ENCODE results near the gene ZBTB37. TPM values are rescaled to one million over a fixed set of nuclear protein-coding genes. Genes with fewer than 3 reads are reported as not detected.
"Not testable (repeated sequence)": the region's sequence is repeated elsewhere in the genome, so short reads cannot be mapped to it uniquely, and the experiment has no call there.

The ZBTB37 gene
- total and polyA plus RNA-seq, 5 experiments from 2014 or later, result 1.9 to 28.8 (median 2.1) TPM

GRCh38 chr1:173867141-173867752 lies 933 bp upstream of the ZBTB37 start:
- Mint-ChIP-seq H3K27ac (peak overlapping the region; percentile 95 to 99 (median 98)), H3K27me3 (no peaks in the 10 kb centered on the region), H3K36me3 (peaks cover 7 to 53% (median 33%) of the 10 kb centered on the region in 3 donors), H3K4me1 (peaks cover 27 to 79% (median 71%) of the 10 kb centered on the region in 4 donors), H3K4me3 (peak overlapping the region; percentile 87 to 99 (median 97)), H3K9me3 (no peaks in the 10 kb centered on the region)
- POLR2A ChIA-PET, result interaction anchor here (0.6 to 3.2 kb wide), 14 partner anchors 10 to 1335 kb away, joined by 3 to 47 read pairs (median 4); partner anchors contain the start of genes CACYBP, CENPL, DARS2 and KLHL20
- ATAC-seq (no peak), DNase-seq (peak in 2 of 10 donors; percentile 5 to 6)

- Mint-ChIP-seq H3K27ac (peak within 1 kb of the TSS; percentile 95 to 99 (median 98)), H3K9me3 (no peaks in the 10 kb centered on the region), H3K4me3 (peak within 1 kb of the TSS; percentile 87 to 99 (median 97)), H3K27me3 (no peaks in the 10 kb centered on the region), H3K4me1 (peaks cover 29 to 82% (median 74%) of the 10 kb centered on the region in 4 donors), H3K36me3 (peaks cover 7 to 50% (median 32%) of the 10 kb centered on the region in 3 donors)
- ATAC-seq (peak; percentile 75 to 79), DNase-seq (peak; percentile 90 to 100 (median 99))
- POLR2A ChIA-PET, result interaction anchor here (0.6 to 3.2 kb wide), 23 partner anchors 8 to 1451 kb away, joined by 3 to 47 read pairs (median 4); partner anchors contain the start of genes CACYBP, CENPL, DARS2 and KLHL20
These were observed 371 bp upstream of the ZBTB37 start, which contains the start of gene GAS5 for GRCh38 chr1:173867753-173868265. Gene GAS5 (minus strand): TSS chr1:173867989.

- Mint-ChIP-seq H3K27me3 (no peaks in the 10 kb centered on the region), H3K36me3 (peaks cover 11 to 49% (median 33%) of the 10 kb centered on the region in 3 donors), H3K4me1 (peaks cover 32 to 83% (median 75%) of the 10 kb centered on the region in 4 donors), H3K27ac (peak overlapping the region; percentile 91 to 99 (median 98)), H3K9me3 (no peaks in the 10 kb centered on the region), H3K4me3 (peak overlapping the region; percentile 87 to 99 (median 97))
- no peak for ATAC-seq
- DNase-seq, result no peak
- POLR2A ChIA-PET, result interaction anchor here (1.0 to 3.2 kb wide), 14 partner anchors 9 to 1336 kb away, joined by 3 to 47 read pairs (median 5); partner anchors contain the start of genes CACYBP, CENPL, DARS2 and KLHL20
These were observed 810 bp downstream of the ZBTB37 start for GRCh38 chr1:173869021-173869359.

GRCh38 chr1:173870252-173871075 lies 2.3 kb downstream of the ZBTB37 start:
- POLR2A ChIA-PET, result interaction anchor here (0.7 to 3.2 kb wide), 3 partner anchors 46 to 440 kb away, joined by 4 to 47 read pairs (median 9); partner anchors contain the start of genes CENPL and DARS2
- DNase-seq (peak in 3 of 10 donors; percentile 23 to 35 (median 25)), ATAC-seq (no peak)
- Mint-ChIP-seq H3K27me3 (no peaks in the 10 kb centered on the region), H3K9me3 (no peaks in the 10 kb centered on the region), H3K36me3 (peaks cover 11 to 45% (median 29%) of the 10 kb centered on the region in 3 donors), H3K4me1 (peaks cover 25 to 69% (median 62%) of the 10 kb centered on the region in 4 donors), H3K4me3 (peak overlapping the region; percentile 18 to 94 (median 60)), H3K27ac (peak overlapping the region; percentile 48 to 97 (median 86))

GRCh38 chr1:173871091-173871490 lies 2.9 kb downstream of the ZBTB37 start:
- peaks cover 24 to 65% (median 56%) of the 10 kb centered on the region in 4 donors for H3K4me1 Mint-ChIP-seq
- H3K27ac Mint-ChIP-seq, result peak overlapping the region in 8 of 10 donors; percentile 48 to 97 (median 86)
- DNase-seq (no peak), ATAC-seq (no peak)
- peak overlapping the region in 4 of 10 donors; percentile 18 to 82 (median 46) for H3K4me3 Mint-ChIP-seq
- H3K9me3 Mint-ChIP-seq, result no peaks in the 10 kb centered on the region
- POLR2A ChIA-PET, result no interaction called here
- H3K36me3 Mint-ChIP-seq, result peaks cover 10 to 45% (median 26%) of the 10 kb centered on the region in 3 donors
- H3K27me3 Mint-ChIP-seq, result no peaks in the 10 kb centered on the region

GRCh38 chr1:173871500-173871899 lies 3.3 kb downstream of the ZBTB37 start:
- Mint-ChIP-seq H3K27me3 (no peaks in the 10 kb centered on the region), H3K27ac (peak overlapping the region in 7 of 10 donors; percentile 25 to 97 (median 66)), H3K36me3 (peaks cover 6 to 45% (median 24%) of the 10 kb centered on the region in 3 donors)

GRCh38 chr1:173876732-173877131 lies 8.6 kb downstream of the ZBTB37 start:
- peaks cover 12 to 16% (median 14%) of the 10 kb centered on the region in 4 donors for H3K4me1 Mint-ChIP-seq
- POLR2A ChIA-PET, result no interaction called here
- peaks cover 7 to 74% (median 42%) of the 10 kb centered on the region in 3 donors for H3K36me3 Mint-ChIP-seq

More at GRCh38 chr1:173871500-173871899, 3.3 kb downstream of the ZBTB37 start:
- no peaks in the 10 kb centered on the region for H3K9me3 Mint-ChIP-seq
- peaks cover 20 to 61% (median 52%) of the 10 kb centered on the region in 4 donors for H3K4me1 Mint-ChIP-seq
- ATAC-seq, result no peak
- POLR2A ChIA-PET, result no interaction called here
- H3K4me3 Mint-ChIP-seq, result peak overlapping the region in 1 of 10 donors; percentile 64
- no peak for DNase-seq

GRCh38 chr1:173878251-173878650 lies 10.1 kb downstream of the ZBTB37 start:
- no peak for DNase-seq
- ATAC-seq, result no peak
- no peaks in the 10 kb centered on the region for H3K27me3 Mint-ChIP-seq
- H3K36me3 Mint-ChIP-seq, result peaks cover 6 to 74% (median 44%) of the 10 kb centered on the region in 3 donors
- H3K4me1 Mint-ChIP-seq, result peaks cover 4 to 10% (median 6%) of the 10 kb centered on the region in 4 donors
- POLR2A ChIA-PET, result no interaction called here
- no peak overlapping the region for H3K27ac Mint-ChIP-seq
- H3K9me3 Mint-ChIP-seq, result no peaks in the 10 kb centered on the region
- no peak overlapping the region for H3K4me3 Mint-ChIP-seq

More at GRCh38 chr1:173876732-173877131, 8.6 kb downstream of the ZBTB37 start:
- ATAC-seq (no peak), DNase-seq (no peak)
- Mint-ChIP-seq H3K27ac (no peak overlapping the region), H3K9me3 (no peaks in the 10 kb centered on the region), H3K27me3 (no peaks in the 10 kb centered on the region), H3K4me3 (no peak overlapping the region)

- DNase-seq, H3K27ac Mint-ChIP-seq, H3K4me3 Mint-ChIP-seq, H3K4me1 Mint-ChIP-seq, H3K27me3 Mint-ChIP-seq, ATAC-seq, POLR2A ChIA-PET, H3K9me3 Mint-ChIP-seq: not testable (repeated sequence)
- peaks cover 12 to 63% (median 37%) of the 10 kb centered on the region in 3 donors for H3K36me3 Mint-ChIP-seq
These were observed 12.9 kb downstream of the ZBTB37 start for GRCh38 chr1:173881117-173881516.

GRCh38 chr1:173884701-173885100 lies 16.5 kb downstream of the ZBTB37 start:
- H3K36me3 Mint-ChIP-seq, result peaks cover 18 to 62% (median 35%) of the 10 kb centered on the region in 3 donors
- H3K27ac Mint-ChIP-seq, result peak overlapping the region in 1 of 10 donors; percentile 25
- POLR2A ChIA-PET, result no interaction called here
- ATAC-seq (no peak), DNase-seq (no peak)
- peaks cover 7 to 32% (median 23%) of the 10 kb centered on the region in 4 donors for H3K4me1 Mint-ChIP-seq
- H3K4me3 Mint-ChIP-seq, result no peak overlapping the region
- no peaks in the 10 kb centered on the region for H3K9me3 Mint-ChIP-seq
- H3K27me3 Mint-ChIP-seq, result no peaks in the 10 kb centered on the region

- H3K9me3 Mint-ChIP-seq, result no peaks in the 10 kb centered on the region
- H3K4me1 Mint-ChIP-seq, result peaks cover 11 to 43% (median 30%) of the 10 kb centered on the region in 4 donors
- peak overlapping the region in 4 of 10 donors; percentile 1 to 58 (median 10) for H3K27ac Mint-ChIP-seq
- no peaks in the 10 kb centered on the region for H3K27me3 Mint-ChIP-seq
- H3K4me3 Mint-ChIP-seq, result peak overlapping the region in 3 of 10 donors; percentile 10 to 36 (median 24)
- peaks cover 15 to 71% (median 38%) of the 10 kb centered on the region in 3 donors for H3K36me3 Mint-ChIP-seq
- DNase-seq (no peak), ATAC-seq (no peak)
- POLR2A ChIA-PET, result no interaction called here
These were observed 18.8 kb downstream of the ZBTB37 start for GRCh38 chr1:173886746-173887611.

Data from naive thymus-derived CD8-positive, alpha-beta T cell (primary cell).